ENCODE measurements around the gene KRTAP1-4. TPM values are rescaled to one million over a fixed set of nuclear protein-coding genes. Genes with fewer than 3 reads are reported as not detected.
"Not testable (repeated sequence)": the region's sequence is repeated elsewhere in the genome, so short reads cannot be mapped to it uniquely, and the experiment has no call there.

KRTAP1-4 gene
- total RNA-seq, 2 donors from 2014 or later, result not detected

GRCh38 chr17:41009301-41009760 is 20.7 kb downstream of the KRTAP1-4 start:
- Mint-ChIP-seq H3K4me1 (ENCODE audit: low read depth in 2 of 2) (no peaks in the 10 kb centered on the region), H3K27ac (no peak overlapping the region), H3K9me3 (no peaks in the 10 kb centered on the region), H3K36me3 (no peaks in the 10 kb centered on the region), H3K4me3 (no peak overlapping the region), H3K27me3 (peaks cover 15 to 41% of the 10 kb centered on the region in 2 donors)
- no peak for DNase-seq (ENCODE audit: low spot score)
- no peak for ATAC-seq

- peaks cover 18 to 46% of the 10 kb centered on the region in 2 donors for H3K27me3 Mint-ChIP-seq
- no peak within 1 kb of the TSS for H3K4me3 Mint-ChIP-seq
- DNase-seq (ENCODE audit: low spot score) (no peak), ATAC-seq (peak in 1 of 2 donors; percentile 45)
- H3K36me3 Mint-ChIP-seq, result no peaks in the 10 kb centered on the region
- H3K9me3 Mint-ChIP-seq, result no peaks in the 10 kb centered on the region
- no peak within 1 kb of the TSS for H3K27ac Mint-ChIP-seq
- no peaks in the 10 kb centered on the region for H3K4me1 Mint-ChIP-seq (ENCODE audit: low read depth in 2 of 2)
Measured at GRCh38 chr17:41008811-41009210, 21.2 kb downstream of the KRTAP1-4 start, which contains the start of gene KRTAP3-1. KRTAP3-1 (minus strand) TSS chr17:41009128; CDS start chr17:41009074, 54 bp downstream.

- Mint-ChIP-seq H3K4me3 (no peak overlapping the region), H3K27me3 (peaks cover 19 to 49% of the 10 kb centered on the region in 2 donors), H3K4me1 (ENCODE audit: low read depth in 2 of 2) (no peaks in the 10 kb centered on the region), H3K27ac (no peak overlapping the region), H3K9me3 (no peaks in the 10 kb centered on the region), H3K36me3 (no peaks in the 10 kb centered on the region)
- DNase-seq (ENCODE audit: low spot score), result no peak
- peak in 1 of 2 donors; percentile 36 for ATAC-seq
Measured at GRCh38 chr17:41004397-41004796, 25.6 kb downstream of the KRTAP1-4 start.

- Mint-ChIP-seq H3K4me3 (no peak overlapping the region), H3K9me3 (no peaks in the 10 kb centered on the region), H3K36me3 (no peaks in the 10 kb centered on the region), H3K27ac (no peak overlapping the region), H3K27me3 (peaks cover 22 to 52% of the 10 kb centered on the region in 2 donors), H3K4me1 (ENCODE audit: low read depth in 2 of 2) (no peaks in the 10 kb centered on the region)
- ATAC-seq, result no peak
- DNase-seq (ENCODE audit: low spot score), result no peak
Measured at GRCh38 chr17:41003926-41004325, 26.1 kb downstream of the KRTAP1-4 start.

GRCh38 chr17:41002814-41003213 is 27.2 kb downstream of the KRTAP1-4 start:
- no peak overlapping the region for H3K4me3 Mint-ChIP-seq
- no peaks in the 10 kb centered on the region for H3K36me3 Mint-ChIP-seq
- peaks cover 24 to 52% of the 10 kb centered on the region in 2 donors for H3K27me3 Mint-ChIP-seq
- no peaks in the 10 kb centered on the region for H3K4me1 Mint-ChIP-seq (ENCODE audit: low read depth in 2 of 2)
- DNase-seq (ENCODE audit: low spot score) (no peak), ATAC-seq (no peak)
- no peak overlapping the region for H3K27ac Mint-ChIP-seq
- H3K9me3 Mint-ChIP-seq, result no peaks in the 10 kb centered on the region

GRCh38 chr17:41001795-41002194 is 28.2 kb downstream of the KRTAP1-4 start:
- no peak overlapping the region for H3K4me3 Mint-ChIP-seq
- ATAC-seq (no peak), DNase-seq (ENCODE audit: low spot score) (no peak)
- peaks cover 33 to 59% of the 10 kb centered on the region in 2 donors for H3K27me3 Mint-ChIP-seq
- H3K27ac Mint-ChIP-seq, result no peak overlapping the region
- no peaks in the 10 kb centered on the region for H3K9me3 Mint-ChIP-seq
- H3K36me3 Mint-ChIP-seq, result no peaks in the 10 kb centered on the region
- H3K4me1 Mint-ChIP-seq (ENCODE audit: low read depth in 2 of 2), result no peaks in the 10 kb centered on the region

GRCh38 chr17:40999563-40999962 is 30.4 kb downstream of the KRTAP1-4 start, which contains the start of gene KRTAP3-2:
KRTAP3-2 (minus strand) TSS chr17:40999906; CDS start chr17:40999853, 53 bp downstream.
- H3K9me3 Mint-ChIP-seq; DNase-seq (ENCODE audit: low spot score); H3K4me1 Mint-ChIP-seq (ENCODE audit: low read depth in 2 of 2); H3K4me3 Mint-ChIP-seq; ATAC-seq; H3K27ac Mint-ChIP-seq; H3K36me3 Mint-ChIP-seq: not testable (repeated sequence)
- peaks cover 42 to 70% of the 10 kb centered on the region in 2 donors for H3K27me3 Mint-ChIP-seq

- ATAC-seq (no peak), DNase-seq (ENCODE audit: low spot score) (no peak)
- no peak overlapping the region for H3K27ac Mint-ChIP-seq
- no peaks in the 10 kb centered on the region for H3K36me3 Mint-ChIP-seq
- no peak overlapping the region for H3K4me3 Mint-ChIP-seq
- H3K9me3 Mint-ChIP-seq, result no peaks in the 10 kb centered on the region
- peaks cover 44 to 65% of the 10 kb centered on the region in 2 donors for H3K27me3 Mint-ChIP-seq
- no peaks in the 10 kb centered on the region for H3K4me1 Mint-ChIP-seq (ENCODE audit: low read depth in 2 of 2)
Measured at GRCh38 chr17:40997361-40997760, 32.6 kb downstream of the KRTAP1-4 start.

GRCh38 chr17:40996829-40997228 is 33.2 kb downstream of the KRTAP1-4 start:
- Mint-ChIP-seq H3K9me3 (no peaks in the 10 kb centered on the region), H3K4me1 (ENCODE audit: low read depth in 2 of 2) (no peaks in the 10 kb centered on the region), H3K4me3 (no peak overlapping the region), H3K27me3 (peaks cover 43 to 65% of the 10 kb centered on the region in 2 donors), H3K27ac (no peak overlapping the region), H3K36me3 (no peaks in the 10 kb centered on the region)
- ATAC-seq (no peak), DNase-seq (ENCODE audit: low spot score) (no peak)

- Mint-ChIP-seq H3K27ac (no peak overlapping the region), H3K27me3 (peaks cover 43 to 64% of the 10 kb centered on the region in 2 donors), H3K9me3 (no peaks in the 10 kb centered on the region), H3K36me3 (no peaks in the 10 kb centered on the region), H3K4me1 (ENCODE audit: low read depth in 2 of 2) (no peaks in the 10 kb centered on the region), H3K4me3 (no peak overlapping the region)
- no peak for ATAC-seq
- no peak for DNase-seq (ENCODE audit: low spot score)
Measured at GRCh38 chr17:40995116-40995515, 34.9 kb downstream of the KRTAP1-4 start.

- no peak within 1 kb of the TSS for H3K4me3 Mint-ChIP-seq
- H3K4me1 Mint-ChIP-seq (ENCODE audit: low read depth in 2 of 2), result no peaks in the 10 kb centered on the region
- H3K36me3 Mint-ChIP-seq, result no peaks in the 10 kb centered on the region
- H3K27me3 Mint-ChIP-seq, result peaks cover 38 to 70% of the 10 kb centered on the region in 2 donors
- ATAC-seq (peak in 1 of 2 donors; percentile 24), DNase-seq (ENCODE audit: low spot score) (no peak)
- no peaks in the 10 kb centered on the region for H3K9me3 Mint-ChIP-seq
- no peak within 1 kb of the TSS for H3K27ac Mint-ChIP-seq
Measured at GRCh38 chr17:40993839-40994238, 36.2 kb downstream of the KRTAP1-4 start, which contains the start of gene KRTAP3-3. KRTAP3-3 (minus strand) TSS chr17:40994164; CDS start chr17:40994097, 67 bp downstream.

- ATAC-seq (no peak), DNase-seq (ENCODE audit: low spot score) (no peak)
- Mint-ChIP-seq H3K27ac (no peak overlapping the region), H3K27me3 (peaks cover 34 to 63% of the 10 kb centered on the region in 2 donors), H3K36me3 (no peaks in the 10 kb centered on the region), H3K4me1 (ENCODE audit: low read depth in 2 of 2) (no peaks in the 10 kb centered on the region), H3K9me3 (no peaks in the 10 kb centered on the region), H3K4me3 (no peak overlapping the region)
Measured at GRCh38 chr17:40993084-40993483, 36.9 kb downstream of the KRTAP1-4 start.

- no peak for ATAC-seq
- no peak for DNase-seq (ENCODE audit: low spot score)
- H3K4me1 Mint-ChIP-seq (ENCODE audit: low read depth in 2 of 2), result no peaks in the 10 kb centered on the region
- H3K36me3 Mint-ChIP-seq, result no peaks in the 10 kb centered on the region
- no peak overlapping the region for H3K4me3 Mint-ChIP-seq
- H3K9me3 Mint-ChIP-seq, result no peaks in the 10 kb centered on the region
- H3K27ac Mint-ChIP-seq, result no peak overlapping the region
- peaks cover 34 to 65% of the 10 kb centered on the region in 2 donors for H3K27me3 Mint-ChIP-seq
Measured at GRCh38 chr17:40992666-40993065, 37.3 kb downstream of the KRTAP1-4 start.

GRCh38 chr17:40986920-40987319 is 43.1 kb downstream of the KRTAP1-4 start:
- no peak overlapping the region for H3K4me3 Mint-ChIP-seq
- ATAC-seq (no peak), DNase-seq (ENCODE audit: low spot score) (no peak)
- no peaks in the 10 kb centered on the region for H3K4me1 Mint-ChIP-seq (ENCODE audit: low read depth in 2 of 2)
- no peaks in the 10 kb centered on the region for H3K36me3 Mint-ChIP-seq
- H3K9me3 Mint-ChIP-seq, result no peaks in the 10 kb centered on the region
- peaks cover 23 to 36% of the 10 kb centered on the region in 2 donors for H3K27me3 Mint-ChIP-seq
- H3K27ac Mint-ChIP-seq, result no peak overlapping the region

GRCh38 chr17:40984226-40984625 is 45.8 kb downstream of the KRTAP1-4 start, which contains the start of gene KRT40:
KRT40 (minus strand) TSS chr17:40984326; CDS start chr17:40984273, 53 bp downstream.
- no peak for DNase-seq (ENCODE audit: low spot score)
- Mint-ChIP-seq H3K9me3 (no peaks in the 10 kb centered on the region), H3K27me3 (peaks cover 22 to 30% of the 10 kb centered on the region in 2 donors), H3K4me1 (ENCODE audit: low read depth in 2 of 2) (no peaks in the 10 kb centered on the region), H3K36me3 (no peaks in the 10 kb centered on the region), H3K27ac (no peak within 1 kb of the TSS), H3K4me3 (no peak within 1 kb of the TSS)
- no peak for ATAC-seq

Data from natural killer cell treated with Interleukin-12 subunit alpha and Interleukin-12 subunit beta and Interleukin-15 and Interleukin-18, amount 100 ng/mL, for 72 hours (primary cell).